Erythroblast (primary cell): ENCODE results near the gene NADK.
A peak's percentile ranks its signal among the peaks of the same experiment; 100 is the strongest.

Source experiments
- DNase-seq, 2 experiments: peaks; one replicate each; lab custom pipeline; 2025; lab: John Stamatoyannopoulos, UW
- GATA1 ChIP-seq: IDR thresholded peaks from 2 replicates; pipeline ENCODE4 v1.6.1; 2011; ENCODE audit warnings: low read depth, mild to moderate bottlenecking, control low read depth, low read length, moderate library complexity
- POLR2A ChIP-seq: IDR thresholded peaks from 2 replicates; pipeline ENCODE4 v1.6.1; 2011; ENCODE audit warnings: mild to moderate bottlenecking, low read length

NADK gene, protein sequence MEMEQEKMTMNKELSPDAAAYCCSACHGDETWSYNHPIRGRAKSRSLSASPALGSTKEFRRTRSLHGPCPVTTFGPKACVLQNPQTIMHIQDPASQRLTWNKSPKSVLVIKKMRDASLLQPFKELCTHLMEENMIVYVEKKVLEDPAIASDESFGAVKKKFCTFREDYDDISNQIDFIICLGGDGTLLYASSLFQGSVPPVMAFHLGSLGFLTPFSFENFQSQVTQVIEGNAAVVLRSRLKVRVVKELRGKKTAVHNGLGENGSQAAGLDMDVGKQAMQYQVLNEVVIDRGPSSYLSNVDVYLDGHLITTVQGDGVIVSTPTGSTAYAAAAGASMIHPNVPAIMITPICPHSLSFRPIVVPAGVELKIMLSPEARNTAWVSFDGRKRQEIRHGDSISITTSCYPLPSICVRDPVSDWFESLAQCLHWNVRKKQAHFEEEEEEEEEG

DNA sequence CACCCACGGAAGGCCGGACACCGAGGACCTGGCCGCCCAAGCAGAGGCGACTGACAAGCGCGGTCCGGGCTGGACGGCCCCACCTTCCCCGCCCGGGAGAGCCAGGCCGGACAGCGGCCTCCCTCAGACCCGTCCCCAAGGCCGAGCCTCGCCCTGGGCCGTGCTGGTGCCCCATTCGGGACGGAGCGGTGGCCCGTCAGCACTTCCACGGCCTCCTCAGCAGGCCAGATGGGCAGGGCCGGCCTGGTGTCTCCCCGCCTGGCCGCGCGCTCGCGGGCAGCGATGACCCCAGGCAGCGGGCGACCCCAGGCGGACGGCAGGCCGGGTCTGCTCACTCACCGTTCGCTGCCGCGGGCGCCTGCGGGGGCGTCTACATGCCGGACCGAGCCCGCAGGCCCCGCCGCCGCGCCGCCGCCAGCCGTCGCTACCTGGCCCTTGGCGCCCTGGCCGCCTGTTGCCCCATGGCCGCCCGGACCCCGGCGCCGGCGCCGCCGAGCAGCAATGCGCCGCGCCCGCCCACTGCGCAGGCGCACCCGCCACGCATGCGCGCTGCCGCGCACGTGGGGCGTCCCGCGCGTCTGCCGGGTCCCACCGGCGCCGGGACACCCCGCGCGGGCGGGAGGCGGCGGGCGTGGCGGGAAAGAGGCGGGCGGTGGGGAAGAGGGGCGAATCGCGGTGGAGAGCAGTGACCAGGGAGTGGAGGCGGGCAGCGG, at the start of gene NADK:
NADK (minus strand) TSS at position 521 of the 713 bp plus-strand sequence. CDS start 13,064 bp downstream, outside the sequence.
- TF ChIP-seq POLR2A (peak; percentile 50), GATA1 (no peak)
- DNase-seq: peak; percentile 81 to 89

DNA sequence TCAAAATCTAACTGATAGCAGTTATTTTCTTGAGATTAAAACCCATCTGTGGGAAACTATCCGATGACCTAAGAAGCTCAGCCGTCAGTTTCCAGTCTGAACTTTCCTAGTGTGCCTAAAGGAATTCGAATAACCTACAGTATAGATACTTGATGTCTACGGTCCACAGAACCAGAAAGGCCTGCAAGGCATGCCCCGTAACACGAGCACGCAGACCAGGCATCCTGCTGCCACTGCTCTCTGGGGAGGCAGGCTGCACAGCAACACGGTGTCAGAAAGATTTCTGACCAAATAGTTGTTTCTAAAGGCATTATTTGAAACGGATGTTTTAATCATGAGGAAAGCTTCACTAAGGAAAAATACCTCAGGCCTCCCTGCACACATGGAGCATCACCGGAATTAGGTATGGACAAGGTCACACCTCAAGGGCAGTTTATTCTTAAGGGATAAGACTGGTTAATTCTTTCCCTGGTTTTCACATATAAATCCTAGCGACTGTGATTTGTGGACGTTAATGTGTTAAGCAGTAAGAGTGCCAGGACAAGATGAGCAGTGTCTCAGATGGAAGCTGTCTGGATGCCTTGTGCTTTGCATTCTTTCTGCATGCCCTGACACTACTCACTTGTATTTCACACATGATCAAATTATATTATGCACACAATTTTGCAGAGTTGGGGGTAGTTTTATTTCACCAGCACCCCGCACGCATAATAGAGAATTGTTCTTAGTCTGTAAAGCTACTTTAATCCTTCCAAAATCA, 49.0 kb upstream of the NADK start:
- no peak for DNase-seq
- TF ChIP-seq POLR2A (no peak), GATA1 (no peak)

DNA sequence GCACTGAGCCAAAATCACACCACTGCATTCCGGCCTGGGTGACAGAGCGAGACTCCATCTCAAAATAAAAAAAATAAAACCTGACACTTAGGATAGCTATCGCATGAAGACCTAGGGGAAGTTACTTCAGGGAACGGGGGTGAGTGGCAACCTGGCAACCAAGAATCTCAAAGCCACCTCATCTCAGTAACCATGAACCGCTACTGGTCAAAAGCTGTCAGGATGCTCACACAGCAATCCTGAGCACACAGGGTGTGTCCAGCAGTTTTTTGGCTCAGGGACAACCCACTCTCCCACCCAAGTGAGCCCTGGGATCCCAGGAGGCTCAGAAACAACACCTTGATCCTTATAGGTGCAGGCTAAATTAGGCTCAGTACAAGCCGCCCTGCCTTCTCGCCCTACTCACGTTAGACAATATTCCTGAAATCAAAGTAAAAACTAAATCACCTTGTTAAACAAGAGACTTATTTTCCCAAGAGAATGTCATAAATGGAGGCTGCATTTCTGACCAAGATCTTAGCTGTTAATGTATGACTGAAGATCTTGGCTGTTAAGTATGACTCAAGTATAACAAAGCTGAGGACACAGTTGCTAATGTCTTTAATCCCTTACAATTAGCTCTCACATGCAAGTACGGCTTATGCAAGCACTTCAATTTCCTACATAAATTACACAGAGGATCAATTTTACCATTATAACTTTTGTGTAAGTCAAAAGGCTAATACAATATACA, 48.3 kb upstream of the NADK start:
- TF ChIP-seq POLR2A: no peak
- no peak for TF ChIP-seq GATA1
- no peak for DNase-seq

DNA sequence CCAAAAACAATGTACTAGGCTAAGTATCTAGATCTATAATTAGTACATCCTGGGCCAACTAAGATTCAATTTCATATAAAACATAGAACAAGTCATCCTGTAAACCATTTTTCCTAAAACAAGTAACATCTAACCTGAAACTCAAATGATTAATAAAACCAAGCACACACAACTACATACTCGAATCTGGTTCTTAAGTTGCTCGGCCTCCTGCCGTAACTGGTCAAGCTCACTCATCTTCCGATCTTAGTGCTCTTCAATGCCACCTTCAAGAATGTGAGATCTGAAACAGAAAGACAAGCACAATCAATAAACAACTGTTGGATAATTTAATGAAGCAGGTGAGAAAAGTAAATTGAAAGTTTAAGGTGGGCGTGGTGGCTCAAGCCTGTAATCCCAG, 46.9 kb upstream of the NADK start:
- TF ChIP-seq GATA1: no peak
- TF ChIP-seq POLR2A: no peak
- DNase-seq: no peak

DNA sequence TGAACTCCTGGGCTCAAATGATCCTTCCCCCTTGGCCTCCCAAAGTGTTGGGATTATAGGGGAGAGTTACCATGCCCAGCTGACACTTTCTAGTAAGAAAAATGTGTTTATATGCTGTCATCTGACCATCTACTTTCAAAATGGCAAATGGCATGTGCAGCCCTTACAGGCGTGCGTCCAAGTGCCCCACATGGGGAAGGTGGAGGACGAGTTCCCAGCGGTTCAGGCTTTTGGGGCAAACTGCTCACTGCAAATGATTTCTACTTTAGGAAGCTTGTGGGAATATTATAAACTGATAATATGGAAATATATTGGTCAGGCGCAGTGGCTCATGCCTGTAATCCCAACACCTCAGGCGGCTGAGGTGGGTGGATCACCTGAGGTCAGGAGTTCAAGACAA, 41.5 kb upstream of the NADK start:
- TF ChIP-seq GATA1 (no peak), POLR2A (no peak)
- DNase-seq: no peak

DNA sequence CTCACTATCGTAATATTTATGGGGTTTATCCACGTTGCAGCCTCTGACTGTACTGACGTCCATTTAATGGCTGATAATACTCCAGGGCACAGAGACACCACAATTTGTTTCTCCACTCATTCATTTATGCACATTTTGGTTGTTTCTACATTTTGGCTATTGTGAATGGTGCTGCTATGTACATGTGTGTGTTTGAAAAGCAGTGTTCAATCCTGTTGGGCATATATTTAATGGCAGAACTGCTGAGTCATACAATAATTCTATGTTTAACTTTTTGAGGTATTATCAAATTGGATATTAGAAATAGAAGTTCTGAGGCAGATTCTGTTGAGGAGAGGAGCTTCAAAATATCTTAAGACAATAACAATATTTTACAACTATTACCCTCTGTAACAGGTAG, 39.0 kb upstream of the NADK start:
- TF ChIP-seq POLR2A: no peak
- no peak for TF ChIP-seq GATA1
- no peak for DNase-seq

DNA sequence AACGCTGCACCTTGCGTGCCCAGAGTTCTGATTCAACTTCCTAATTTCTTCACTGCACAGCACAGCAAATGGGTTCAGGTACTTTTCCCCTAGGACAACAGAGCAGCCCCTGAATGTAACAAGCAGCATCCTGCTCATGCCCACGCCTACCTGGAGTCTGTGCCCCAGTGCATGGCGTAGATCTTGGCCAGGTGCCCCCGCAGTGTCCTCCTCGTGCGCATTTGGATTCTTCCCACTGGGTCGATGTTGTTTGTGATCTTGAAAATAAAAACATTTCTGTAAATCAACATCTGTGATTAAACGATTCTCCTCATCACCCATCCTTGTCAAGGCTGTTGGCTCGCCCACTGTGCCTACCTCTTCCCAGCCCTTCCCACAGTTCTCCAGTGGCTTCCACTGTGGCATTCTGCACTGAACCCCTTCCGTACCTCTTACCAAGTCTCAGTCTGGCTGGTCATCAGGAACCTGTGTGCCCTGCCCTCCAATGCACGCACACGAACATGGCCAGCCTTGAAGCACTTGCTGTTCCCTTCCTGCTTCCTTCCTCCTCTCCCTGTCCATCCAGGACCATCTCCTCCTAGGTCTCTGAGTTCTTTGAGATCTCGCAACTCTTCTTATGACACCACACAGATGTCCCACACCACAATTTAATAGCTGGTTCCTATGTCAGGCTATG, 37.5 kb upstream of the NADK start:
- no peak for DNase-seq
- no peak for TF ChIP-seq POLR2A
- no peak for TF ChIP-seq GATA1

DNA sequence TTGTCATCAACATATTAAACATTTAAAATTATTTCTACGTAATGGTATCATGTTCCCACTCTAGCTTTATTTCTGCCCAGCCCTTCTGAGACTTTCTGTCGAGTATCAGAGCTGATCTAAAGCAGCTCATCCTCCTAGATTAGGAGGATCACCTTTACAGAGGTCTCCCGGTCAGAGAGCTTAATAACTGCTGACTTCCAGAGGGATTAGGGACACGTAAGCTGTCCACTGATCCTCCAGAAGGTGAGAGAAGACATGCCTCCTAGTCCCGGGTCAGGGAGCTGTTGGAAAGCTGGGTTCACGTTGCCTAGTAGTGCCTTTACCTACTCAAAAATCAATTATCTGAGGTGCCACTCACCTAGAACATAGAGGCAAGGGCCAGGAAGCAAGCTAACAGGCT, 31.2 kb upstream of the NADK start:
- no peak for DNase-seq
- no peak for TF ChIP-seq POLR2A
- TF ChIP-seq GATA1: no peak

DNA sequence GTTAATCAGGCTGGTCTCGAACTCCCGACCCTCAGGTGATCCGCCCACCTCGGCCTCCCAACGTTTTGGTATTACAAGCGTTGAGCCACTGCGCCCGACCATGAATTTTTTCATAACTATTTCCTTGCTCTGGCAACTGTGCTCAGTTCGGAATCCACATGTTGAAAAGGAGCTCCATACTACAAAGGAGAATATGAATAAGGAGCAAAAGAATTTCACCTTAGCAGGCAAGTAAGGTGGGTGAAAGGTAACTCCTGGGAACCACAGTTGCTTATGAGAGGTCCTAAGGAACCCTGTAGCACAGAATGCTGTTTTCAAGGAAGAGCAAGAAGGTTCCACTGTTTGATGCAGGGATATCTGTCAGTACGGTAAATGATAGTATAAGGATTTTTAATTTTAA, 29.9 kb upstream of the NADK start:
- no peak for DNase-seq
- no peak for TF ChIP-seq POLR2A

DNA sequence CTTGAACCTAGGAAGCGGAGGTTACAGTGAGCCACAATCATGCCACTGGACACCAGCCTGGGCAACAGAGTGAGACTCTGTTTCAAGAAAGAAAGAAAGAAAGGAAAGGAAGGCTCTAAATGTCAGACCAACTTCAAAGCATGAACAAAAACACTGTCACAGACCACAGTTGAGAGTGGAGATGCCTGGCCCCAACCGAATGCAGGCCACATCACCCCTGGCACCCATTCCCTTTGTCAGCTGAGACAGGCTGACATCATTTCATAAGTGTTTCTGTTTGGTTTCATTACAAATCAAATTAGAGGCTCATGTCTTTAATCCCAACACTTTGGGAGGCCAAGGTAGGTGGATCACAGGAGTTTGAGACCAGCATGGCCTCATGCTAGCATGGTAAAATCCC, 28.6 kb upstream of the NADK start:
- no peak for DNase-seq

DNA sequence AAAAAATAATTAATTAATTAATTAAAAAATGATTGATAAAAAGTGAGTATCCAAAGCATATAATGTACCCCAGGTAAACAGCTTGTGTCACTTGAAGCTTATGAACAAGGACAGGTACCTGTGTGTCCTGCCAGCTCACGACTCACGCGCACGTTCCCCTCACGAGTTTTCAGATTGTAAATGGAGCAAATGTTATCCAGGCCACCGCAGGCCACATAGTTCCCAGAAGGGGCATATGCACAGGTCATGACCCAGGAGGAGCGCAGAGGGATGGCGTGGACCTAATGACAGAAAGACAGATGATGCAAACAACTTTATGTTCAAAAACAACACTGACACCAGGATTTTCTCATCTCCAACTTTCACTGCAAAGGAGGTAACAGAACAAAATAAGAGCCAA, 26.0 kb upstream of the NADK start:
- no peak for DNase-seq
- TF ChIP-seq POLR2A: no peak
- no peak for TF ChIP-seq GATA1

More for the DNA sequence above, 28.6 kb upstream of the NADK start:
- TF ChIP-seq POLR2A: no peak
- TF ChIP-seq GATA1: no peak

DNA sequence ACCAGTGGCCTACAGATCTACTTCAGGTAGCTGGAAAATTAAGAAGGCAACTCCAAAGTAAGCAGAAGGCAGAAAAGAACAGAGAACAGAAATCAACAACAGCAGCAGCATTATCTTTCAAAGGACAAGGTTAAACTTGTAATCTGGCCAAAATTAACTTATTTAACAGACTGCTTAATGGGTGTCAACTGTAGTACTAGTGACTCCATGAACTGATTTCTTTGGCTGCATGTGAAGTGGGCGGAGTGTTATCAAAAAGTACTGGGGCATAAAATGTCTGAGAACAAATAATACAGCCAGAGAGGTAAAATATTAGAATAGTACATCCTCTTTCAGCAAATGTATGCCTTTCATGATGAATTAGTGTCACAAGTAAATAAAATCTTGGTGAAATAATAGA, 24.6 kb upstream of the NADK start:
- TF ChIP-seq POLR2A (no peak), GATA1 (no peak)
- DNase-seq: no peak

DNA sequence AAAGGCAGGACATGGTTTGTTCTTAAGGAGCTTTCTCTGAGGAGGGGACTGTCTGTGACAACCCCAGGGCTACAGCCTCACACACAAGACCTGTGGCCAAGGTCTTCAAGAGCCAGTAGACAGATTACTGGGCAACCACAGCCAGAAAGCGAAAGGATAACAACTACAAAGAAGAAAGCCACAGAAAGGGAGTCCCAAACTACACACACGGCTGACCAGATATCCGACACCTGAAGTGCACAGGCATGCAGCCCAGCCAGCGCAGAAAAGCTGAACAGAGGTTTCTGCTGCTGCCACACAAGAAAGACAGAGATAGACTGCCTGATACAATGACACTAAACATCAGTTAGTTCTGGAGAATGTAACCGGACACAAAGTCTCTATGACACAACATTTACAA, 21.4 kb upstream of the NADK start:
- TF ChIP-seq POLR2A (no peak), GATA1 (no peak)
- no peak for DNase-seq
